ENCODE results near the gene AKAP8L.

The AKAP8L gene

GRCh38 chr19:15418579-15419412 is at the start of gene AKAP8L:
TSS of gene AKAP8L (minus strand) at chr19:15418988. CDS start at chr19:15418923, 65 bp downstream.
- peak; percentile 100 for DNase-seq

GRCh38 chr19:15467734-15468214 is 49.0 kb upstream of the AKAP8L start:
- DNase-seq = no peak

GRCh38 chr19:15466851-15467733 is 48.3 kb upstream of the AKAP8L start:
- DNase-seq = no peak

- no peak for DNase-seq
These were observed 45.9 kb upstream of the AKAP8L start, which contains the start of gene RASAL3 for GRCh38 chr19:15464394-15465385. TSS of gene RASAL3 (minus strand) at chr19:15464544. CDS start at chr19:15464358, 186 bp downstream.

- no peak for DNase-seq
These were observed 45.1 kb upstream of the AKAP8L start for GRCh38 chr19:15463861-15464371.

- DNase-seq = no peak
These were observed 42.9 kb upstream of the AKAP8L start for GRCh38 chr19:15461694-15462093.

GRCh38 chr19:15457701-15458484 is 39.1 kb upstream of the AKAP8L start:
- DNase-seq = no peak

GRCh38 chr19:15456871-15457700 is 38.3 kb upstream of the AKAP8L start:
- DNase-seq = peak; percentile 88

GRCh38 chr19:15456441-15456840 is 37.7 kb upstream of the AKAP8L start:
- no peak for DNase-seq

- no peak for DNase-seq
These were observed 37.2 kb upstream of the AKAP8L start for GRCh38 chr19:15455996-15456395.

- DNase-seq = no peak
These were observed 35.4 kb upstream of the AKAP8L start for GRCh38 chr19:15453906-15454860.

- DNase-seq = no peak
These were observed 34.3 kb upstream of the AKAP8L start for GRCh38 chr19:15453091-15453578.

- DNase-seq = peak; percentile 77
These were observed 33.6 kb upstream of the AKAP8L start for GRCh38 chr19:15452111-15453047.

GRCh38 chr19:15450528-15450890 is 31.7 kb upstream of the AKAP8L start:
- no peak for DNase-seq

GRCh38 chr19:15449620-15450527 is 31.1 kb upstream of the AKAP8L start, which contains the start of gene WIZ:
TSS of gene WIZ (minus strand) at chr19:15449956. CDS start at chr19:15448307, 1,649 bp downstream.
- peak; percentile 77 for DNase-seq
